HepG2 (cell line): ENCODE data around the gene GAGE10. TPM values are rescaled to one million over a fixed set of nuclear protein-coding genes. Genes with fewer than 3 reads are reported as not detected.

Experiments
- ATF7-NPFF ChIP-seq: sonication (generic); formaldehyde crosslinking; IDR thresholded peaks from 2 replicates; pipeline ENCODE4 v1.8.1; 2023; ENCODE audit warnings: mild to moderate bottlenecking, low read depth, missing genetic modification reagents, moderate library complexity
- CEBPG ChIP-seq: IDR thresholded peaks from 2 replicates; pipeline ENCODE4 v1.6.1; 2016
- CTCF ChIP-seq: sonication (generic); formaldehyde crosslinking; IDR thresholded peaks from 2 replicates; pipeline ENCODE4 v1.5.0; 2020; ENCODE audit warnings: mild to moderate bottlenecking, missing genetic modification reagents, moderate library complexity
- DRAP1 ChIP-seq: IDR thresholded peaks from 2 replicates; pipeline ENCODE4 v1.6.1; 2016; ENCODE audit warnings: missing genetic modification reagents, missing compliant biosample characterization
- E2F5 ChIP-seq: sonication (generic); formaldehyde crosslinking; conservative IDR thresholded peaks from 2 replicates; pipeline ENCODE4 v1.4.0; 2020; ENCODE audit warnings: missing genetic modification reagents
- ESRRA ChIP-seq: sonication (generic); formaldehyde crosslinking; IDR thresholded peaks from 2 replicates; pipeline ENCODE4 v1.5.1; 2020; ENCODE audit warnings: mild to moderate bottlenecking, low read depth, missing genetic modification reagents
- FOXA1 ChIP-seq, 2 experiments: fragments of 450-650 bp in 1 of 2; sonication (generic) in 1 of 2; formaldehyde crosslinking in 1 of 2; IDR thresholded peaks; 2 replicates each; pipeline versions ENCODE4 v1.4.0 to v1.6.1; 2016 to 2020; ENCODE audit warnings: missing genetic modification reagents in 1 of 2
- HCFC1 ChIP-seq: fragments of 150-350 bp; IDR thresholded peaks from 2 replicates; pipeline ENCODE4 v1.6.1; 2014; ENCODE audit warnings: low read depth, low read length
- HNRNPH1 ChIP-seq: fragments of 200-400 bp; formaldehyde crosslinking; optimal IDR thresholded peaks from 2 replicates; pipeline ENCODE3; 2017; ENCODE audit warnings: mild to moderate bottlenecking, low read depth, low read length
- HOXA5 ChIP-seq: sonication (generic); formaldehyde crosslinking; IDR thresholded peaks from 2 replicates; pipeline ENCODE4 v1.4.0; 2020; ENCODE audit warnings: missing genetic modification reagents
- IRF2 ChIP-seq: IDR thresholded peaks from 2 replicates; pipeline ENCODE4 v1.6.1; 2018; ENCODE audit warnings: missing genetic modification reagents, missing compliant biosample characterization
- KAT7 ChIP-seq: IDR thresholded peaks from 2 replicates; pipeline ENCODE4 v1.6.1; 2018; ENCODE audit warnings: borderline replicate concordance, missing compliant biosample characterization
- KDM5A ChIP-seq: fragments of 200-600 bp; sonication (generic); IDR thresholded peaks from 2 replicates; pipeline ENCODE4 v1.7.0; 2018; ENCODE audit warnings: antibody characterized with exemption, mild to moderate bottlenecking, low read length, borderline replicate concordance
- LCORL ChIP-seq, 2 experiments: fragments of 450-650 bp in 1 of 2; sonication (generic) in 1 of 2; formaldehyde crosslinking in 1 of 2; IDR thresholded peaks; 2 replicates each; pipeline versions ENCODE4 v1.5.0 to v1.6.1; 2017 to 2020; ENCODE audit warnings: antibody characterized with exemption in 1 of 2, missing genetic modification reagents in 1 of 2
- MED1 ChIP-seq: sonication (generic); formaldehyde crosslinking; IDR thresholded peaks from 2 replicates; pipeline ENCODE4 v1.4.0; 2020; ENCODE audit warnings: missing genetic modification reagents
- MYC ChIP-seq: sonication (generic); formaldehyde crosslinking; IDR thresholded peaks from 2 replicates; pipeline ENCODE4 v1.9.0; 2021; ENCODE audit warnings: missing genetic modification reagents, borderline replicate concordance
- NFATC3 ChIP-seq: sonication (generic); formaldehyde crosslinking; IDR thresholded peaks from 2 replicates; pipeline ENCODE4 v1.5.1; 2020; ENCODE audit warnings: mild to moderate bottlenecking, missing genetic modification reagents
- PTBP1 ChIP-seq: fragments of 200-400 bp; formaldehyde crosslinking; IDR thresholded peaks from 2 replicates; pipeline ENCODE4 v1.6.1; 2018; ENCODE audit warnings: low read length, low read depth; ENCODE audit not compliant: poor library complexity, severe bottlenecking
- SIX1 ChIP-seq: sonication (generic); formaldehyde crosslinking; IDR thresholded peaks from 2 replicates; pipeline ENCODE4 v1.4.0; 2020; ENCODE audit warnings: missing genetic modification reagents, borderline replicate concordance
- ZBTB25 ChIP-seq: IDR thresholded peaks from 2 replicates; pipeline ENCODE4 v1.6.1; 2018; ENCODE audit warnings: missing genetic modification reagents
- ZNF317 ChIP-seq: sonication (generic); formaldehyde crosslinking; IDR thresholded peaks from 2 replicates; pipeline ENCODE4 v1.5.0; 2020; ENCODE audit warnings: mild to moderate bottlenecking, missing genetic modification reagents
- ZNF629 ChIP-seq: sonication (generic); formaldehyde crosslinking; conservative IDR thresholded peaks from 2 replicates; pipeline ENCODE4 v1.5.0; 2020; ENCODE audit warnings: missing genetic modification reagents
- ZNF678 ChIP-seq: sonication (generic); formaldehyde crosslinking; IDR thresholded peaks from 2 replicates; pipeline ENCODE4 v1.4.0; 2020; ENCODE audit warnings: mild to moderate bottlenecking, missing genetic modification reagents
- ZNF709 ChIP-seq: sonication (generic); formaldehyde crosslinking; IDR thresholded peaks from 2 replicates; pipeline ENCODE4 v1.5.0; 2020; ENCODE audit warnings: mild to moderate bottlenecking, missing genetic modification reagents
- ZNF790 ChIP-seq: sonication (generic); formaldehyde crosslinking; IDR thresholded peaks from 2 replicates; pipeline ENCODE4 v1.8.0; 2022; ENCODE audit warnings: missing genetic modification reagents, mild to moderate bottlenecking, borderline replicate concordance
- ZSCAN5A ChIP-seq: sonication (generic); formaldehyde crosslinking; IDR thresholded peaks from 2 replicates; pipeline ENCODE4 v1.8.0; 2022; ENCODE audit warnings: mild to moderate bottlenecking, missing genetic modification reagents, borderline replicate concordance
- polyA plus RNA-seq, 8 experiments: library from polyadenylated mRNA; depleted of rRNA in 3 of 8; stranded (reverse) in 7 of 8; unstranded in 1 of 8; fragments of >200 nt; fragmentation: Illumina TruSeq in 4 of 8; extraction: Trizol in 4 of 8; gene quantifications; 2 replicates each; pipeline versions ENCODE4 v1.2.1 to v1.2.3, GENCODE V29; 2011 to 2016; ENCODE audit warnings: low read depth in 4 of 8, missing spikeins in 1 of 8, mixed read lengths in 1 of 8; ENCODE audit not compliant: insufficient read depth in 1 of 8
- total RNA-seq, 5 experiments: library from RNA; depleted of rRNA; stranded (reverse); fragments of >200 nt; fragmentation: Illumina TruSeq; extraction: Trizol; gene quantifications; 2 replicates each; pipeline ENCODE4 v1.2.3, GENCODE V29; 2016; ENCODE audit warnings: low read depth in 1 of 5

GAGE10 gene
- total and polyA plus RNA-seq, 2 of the 13 experiments (the other 11 are each of a cell fraction or from before 2014, with no cell fraction given): not detected

- TF ChIP-seq ZSCAN5A (CRISPR knock-in tag) (no peak), ZNF790 (CRISPR knock-in tag) (no peak), ZNF678 (no peak), FOXA1 (IDR thresholded peaks at IDR 0.05) (no peak), FOXA1 (CRISPR knock-in tag; IDR thresholded peaks at IDR 0.05) (no peak), KAT7 (CRISPR knock-in tag) (no peak), ATF7-NPFF (CRISPR knock-in tag) (no peak), MED1 (CRISPR knock-in tag) (no peak), HNRNPH1 (no peak), E2F5 (CRISPR knock-in tag) (no peak), ZBTB25 (CRISPR knock-in tag) (no peak), HCFC1 (no peak), HOXA5 (no peak), ESRRA (CRISPR knock-in tag) (no peak), NFATC3 (CRISPR knock-in tag) (no peak), MYC (CRISPR knock-in tag) (0 out of 2 replicates have a peak, but pooled peaks have one; percentile 5), ZNF709 (CRISPR knock-in tag) (no peak), IRF2 (CRISPR knock-in tag) (no peak), KDM5A (no peak; the same call in 1 of the 2 replicates), CEBPG (CRISPR knock-in tag) (peak; percentile 4; the same call in 1 of the 2 replicates), LCORL (IDR thresholded peaks at IDR 0.05) (no peak), LCORL (CRISPR knock-in tag; IDR thresholded peaks at IDR 0.05) (no peak), SIX1 (no peak), CTCF (CRISPR knock-in tag) (no peak), DRAP1 (CRISPR knock-in tag) (peak; percentile 88), ZNF317 (CRISPR knock-in tag) (no peak), PTBP1 (no peak), ZNF629 (CRISPR knock-in tag) (no peak)
Measured at GRCh38 chrX:49269010-49269766, 34.3 kb upstream of the GAGE10 start (continued).
